GM12878 (cell line): ENCODE results near the gene RPP40. TPM values are rescaled to one million over a fixed set of nuclear protein-coding genes. Genes with fewer than 3 reads are reported as not detected.

Experiments
- ATAC-seq: fragments of 200-7000 bp; cut with Tn5 transposase; 3 replicates; pipeline ENCODE4 v1.9.1; 2020; ENCODE audit warnings: mild to moderate bottlenecking, moderate library complexity
- BruUV-seq: library from RNA; stranded (reverse); fragments of 400-500 nt; replicated peaks from 2 replicates; lab custom pipeline; 2021; lab: Mats Ljungman, UMichigan
- CTCF ChIA-PET: fragments of 300-600 bp; sonication (Branson Sonifier 250); formaldehyde crosslinking; extraction: SDS; loops from one replicate; lab custom pipeline; 2021; ENCODE audit warnings: inconsistent platforms; lab: Yijun Ruan, JAX
- POLR2A ChIA-PET: fragments of 350-600 bp; formaldehyde crosslinking; extraction: SDS; loops from one replicate; lab custom pipeline; 2021; ENCODE audit warnings: inconsistent platforms; lab: Charles Lee
- RAD21 ChIA-PET: fragments of 300-600 bp; sonication (Branson Sonifier 250); formaldehyde crosslinking; loops from one replicate; lab custom pipeline; 2023; ENCODE audit warnings: antibody characterized with exemption; ENCODE audit not compliant: unreplicated experiment; lab: Charles Lee
- SMC1A ChIA-PET: fragments of 300-600 bp; sonication (Branson Sonifier 250); formaldehyde crosslinking; loops from one replicate; lab custom pipeline; 2023; ENCODE audit not compliant: unreplicated experiment, uncharacterized antibody; lab: Charles Lee
- DNase-seq: peaks from one replicate; pipeline ENCODE4 v3.0.0-alpha.2; 2011; ENCODE audit warnings: low read depth, low spot score
- FAIRE-seq: peaks from 3 replicates; lab custom pipeline; 2011; peaks lifted over from hg19 to GRCh38; lab: Jason Lieb, UNC
- H2AFZ ChIP-seq: 2 replicates; pipeline ENCODE4 v1.6.0; 2011; ENCODE audit warnings: low read depth, low read length, control low read depth; ENCODE audit not compliant: control insufficient read depth
- H3K27ac ChIP-seq: 2 replicates; pipeline ENCODE4 v1.5.1; 2011; ENCODE audit warnings: control low read depth; ENCODE audit not compliant: control insufficient read depth, insufficient read depth
- H3K27me3 ChIP-seq, 2 experiments: replicated peaks in 1 of 2; 2 replicates each; pipeline versions ENCODE4 v1.6.0 to v1.6.1; 2011; ENCODE audit warnings: low read length in 1 of 2; ENCODE audit not compliant: control insufficient read depth in 2 of 2, insufficient read depth in 2 of 2
- H3K36me3 ChIP-seq, 2 experiments: 2 replicates each; pipeline ENCODE4 v1.5.1; 2011; ENCODE audit warnings: low read length in 1 of 2; ENCODE audit not compliant: control insufficient read depth in 2 of 2, insufficient read depth in 2 of 2
- H3K4me1 ChIP-seq: 2 replicates; pipeline ENCODE4 v1.6.1; 2011; ENCODE audit warnings: mild to moderate bottlenecking, low read length, moderate library complexity, mixed read lengths; ENCODE audit not compliant: control insufficient read depth, insufficient read depth
- H3K4me2 ChIP-seq: 2 replicates; pipeline ENCODE4 v1.6.0; 2011; ENCODE audit warnings: control low read depth; ENCODE audit not compliant: control insufficient read depth, insufficient read depth
- H3K4me3 ChIP-seq: fragments of 200-600 bp; sonication (generic); 2 replicates; pipeline ENCODE4 v1.5.1; 2016
- H3K79me2 ChIP-seq: 2 replicates; pipeline ENCODE4 v1.6.0; 2011; ENCODE audit warnings: low read length; ENCODE audit not compliant: control insufficient read depth, insufficient read depth
- H3K9ac ChIP-seq: 2 replicates; pipeline ENCODE4 v1.8.0; 2011; ENCODE audit warnings: low read length, control low read depth, mixed read lengths; ENCODE audit not compliant: control insufficient read depth, insufficient read depth
- H3K9me3 ChIP-seq: replicated peaks from 3 replicates; pipeline ENCODE4 v1.5.1; 2011; ENCODE audit warnings: mild to moderate bottlenecking, low read length; ENCODE audit not compliant: control insufficient read depth, insufficient read depth
- H4K20me1 ChIP-seq: 2 replicates; pipeline ENCODE4 v1.6.0; 2011; ENCODE audit not compliant: control insufficient read depth, insufficient read depth
- BACH1 ChIP-seq: fragments of 450-650 bp; IDR thresholded peaks from 2 replicates; pipeline ENCODE4 v1.6.1; 2017; ENCODE audit warnings: mild to moderate bottlenecking, borderline replicate concordance
- BMI1 ChIP-seq: fragments of 450-650 bp; IDR thresholded peaks from 2 replicates; pipeline ENCODE4 v1.6.1; 2016; ENCODE audit warnings: mild to moderate bottlenecking, moderate library complexity, borderline replicate concordance
- IKZF1 ChIP-seq: fragments of 450-650 bp; conservative IDR thresholded peaks from 2 replicates; pipeline ENCODE4 v1.6.1; 2017; ENCODE audit warnings: antibody characterized with exemption, mild to moderate bottlenecking
- LARP7 ChIP-seq: fragments of 450-650 bp; IDR thresholded peaks from 2 replicates; pipeline ENCODE4 v1.6.1; 2017; ENCODE audit warnings: mild to moderate bottlenecking
- NBN ChIP-seq: fragments of 450-650 bp; IDR thresholded peaks from 2 replicates; pipeline ENCODE4 v1.6.1; 2016
- NFXL1 ChIP-seq: fragments of 450-650 bp; IDR thresholded peaks from 2 replicates; pipeline ENCODE4 v1.6.1; 2017; ENCODE audit warnings: antibody characterized with exemption, mild to moderate bottlenecking, borderline replicate concordance
- ZNF24 ChIP-seq: fragments of 450-650 bp; IDR thresholded peaks from 2 replicates; pipeline ENCODE4 v1.6.1; 2017; ENCODE audit warnings: antibody characterized with exemption, mild to moderate bottlenecking
- ZSCAN29 ChIP-seq: fragments of 450-650 bp; IDR thresholded peaks from 2 replicates; pipeline ENCODE4 v1.6.1; 2017; ENCODE audit warnings: mild to moderate bottlenecking, moderate library complexity
- WGBS: methylation state at CpG from one replicate; pipeline ENCODE4 v1.1.6; 2016; ENCODE audit warnings: low lambda C conversion rate; ENCODE audit not compliant: insufficient replicate concordance, insufficient coverage; ENCODE audit errors: missing lambda C conversion rate; 5-methylcytosine and 5-hydroxymethylcytosine counted together
- in situ Hi-C: fragments of 300-500 bp; cut with MboI; formaldehyde crosslinking; loops from 9 replicates; pipeline ENCODE4 v1.14.3; 2018; ENCODE audit warnings: mixed read lengths
- intact Hi-C: fragments of 100-400 bp; cut with micrococcal nuclease; formaldehyde crosslinking; loops from one replicate; pipeline ENCODE4 v1.14.2; 2022; ENCODE audit not compliant: unreplicated experiment
- polyA plus RNA-seq, 11 experiments: library from polyadenylated mRNA; depleted of rRNA in 4 of 11; unstranded in 6 of 11; stranded (reverse) in 5 of 11; fragments of >200 nt; fragmentation: Nextera tagmentation in 4 of 11; fragmentation: Illumina TruSeq in 1 of 11; extraction: Ambion mirVana in 4 of 11; extraction: Trizol in 1 of 11; gene quantifications; 1 replicate in 1 of 11; 2 replicates in 10 of 11; pipeline versions ENCODE4 v1.2.1 to v1.2.3, GENCODE V29; 2011 to 2016; ENCODE audit warnings: inconsistent platforms in 2 of 11, missing spikeins in 2 of 11, low read depth in 1 of 11
- total RNA-seq, 4 experiments: library from RNA; depleted of rRNA in 3 of 4; stranded (reverse); fragments of >200 nt in 3 of 4; fragmentation: Illumina TruSeq in 1 of 4; extraction: Trizol in 1 of 4; gene quantifications; 2 replicates each; pipeline versions ENCODE4 v1.2.1 to v1.2.3, GENCODE V29; 2013 to 2021

Gene RPP40
- total and polyA plus RNA-seq, 10 of the 15 experiments (the other 5 are each of a cell fraction or from before 2014, with no cell fraction given): 5.6 to 46.3 (median 21.7) TPM

DNA sequence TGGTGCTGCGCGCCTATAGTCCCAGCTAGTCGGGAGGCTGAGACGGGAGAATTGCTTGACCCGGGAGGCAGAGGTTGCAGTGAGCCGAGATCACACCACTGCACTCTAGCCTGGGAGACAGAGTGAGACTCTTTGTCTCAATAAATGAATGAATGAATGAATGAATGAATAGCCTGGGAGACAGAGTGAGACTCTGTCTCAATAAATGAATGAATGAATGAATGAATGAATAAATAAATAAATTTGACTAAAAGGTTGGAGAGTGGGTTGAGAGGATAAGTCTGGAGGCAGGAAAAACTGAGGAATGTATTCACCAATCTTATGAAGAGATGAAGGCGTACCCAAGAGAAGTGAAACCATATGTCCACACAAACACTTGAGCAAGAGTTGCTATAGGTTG, 24.5 kb upstream of the RPP40 start:
- Histone ChIP-seq H3K4me1 (peaks cover 3% of the 10 kb centered on the region; the same call in 1 of the 2 replicates), H2AFZ (no peak overlapping the region), H3K4me3 (no peak overlapping the region), H3K79me2 (no peaks in the 10 kb centered on the region), H3K27ac (no peak overlapping the region), H3K27me3 (no peaks in the 10 kb centered on the region), H3K4me2 (no peak overlapping the region), H3K9me3 (no peaks in the 10 kb centered on the region; the same call in 2 of the 3 replicates), H4K20me1 (no peaks in the 10 kb centered on the region), H3K36me3 (no peaks in the 10 kb centered on the region), H3K9ac (no peak overlapping the region)
- WGBS: 96% methylated on average over 7 of the region's 7 CpGs
- DNase-seq: no peak
- RAD21 ChIA-PET: no interaction called here
- intact Hi-C loops: no loop called here
- ATAC-seq: no peak
- SMC1A ChIA-PET: no interaction called here
- POLR2A ChIA-PET: no interaction called here
- TF ChIP-seq ZNF24 (peak; percentile 63; the same call in 1 of the 2 replicates), NFXL1 (no peak), NBN (no peak), BACH1 (no peak)
- CTCF ChIA-PET: no interaction called here
- in situ Hi-C loops: no loop called here
- FAIRE-seq: no peak
- no TSS peak for BruUV-seq

DNA sequence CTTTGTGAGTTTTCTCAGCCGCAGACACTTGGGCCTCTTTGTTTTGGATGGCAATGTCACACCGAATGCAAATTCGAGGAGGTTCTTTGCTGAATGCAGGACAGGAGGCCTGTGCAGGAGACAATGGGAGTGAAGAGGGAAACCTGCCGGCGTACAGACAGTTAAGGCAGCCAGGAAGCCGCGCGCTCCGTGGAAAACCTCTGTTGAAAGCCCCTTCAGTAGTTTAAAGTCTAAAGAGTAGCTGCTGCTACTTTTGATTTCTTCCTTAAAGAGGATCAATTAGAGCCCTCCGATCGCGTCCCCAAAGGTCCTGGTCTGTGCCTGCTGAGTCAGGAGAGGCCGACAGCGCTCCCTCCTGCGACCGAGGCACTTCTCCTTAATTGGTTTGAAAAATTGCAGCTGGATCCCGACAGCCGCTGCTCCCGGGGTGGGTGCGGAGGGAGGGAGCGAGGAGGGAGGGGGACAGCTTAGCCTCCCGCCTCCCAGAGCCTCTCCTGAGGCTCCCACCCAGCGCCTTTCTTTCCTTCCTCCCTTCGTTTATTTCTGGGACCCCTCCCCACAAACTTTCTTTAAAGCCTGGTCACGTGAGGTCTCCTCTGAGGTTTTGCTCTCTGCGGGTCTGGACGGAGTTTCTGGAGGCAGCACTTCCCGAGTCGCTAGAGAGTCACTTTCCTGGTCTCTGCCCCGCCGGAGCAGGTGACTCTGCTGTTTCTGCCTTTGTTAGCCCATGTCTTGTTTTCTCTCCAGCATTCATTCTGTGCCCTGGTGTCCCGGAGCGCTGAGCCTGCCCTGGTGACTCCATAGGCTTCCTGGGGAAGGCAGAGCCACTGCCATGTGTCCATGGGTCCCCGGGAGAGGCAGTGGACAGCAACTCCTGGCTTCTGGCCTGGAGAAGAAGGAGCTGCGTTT, 22.3 kb upstream of the RPP40 start:
- Histone ChIP-seq H3K4me2 (no peak overlapping the region), H3K4me3 (no peak overlapping the region; the same call in 1 of the 2 replicates), H3K9me3 (no peaks in the 10 kb centered on the region; the same call in 2 of the 3 replicates), H3K27ac (no peak overlapping the region), H2AFZ (no peak overlapping the region), H4K20me1 (no peaks in the 10 kb centered on the region), H3K4me1 (peaks cover 3% of the 10 kb centered on the region; the same call in 1 of the 2 replicates), H3K27me3 (no peaks in the 10 kb centered on the region), H3K9ac (no peak overlapping the region), H3K79me2 (no peaks in the 10 kb centered on the region)
- ChIA-PET SMC1A (interaction anchor here (0.6 to 1.6 kb wide), 2 partner anchors 10 to 324 kb away, joined by 3 read pairs; no protein-coding TSS in a partner anchor), POLR2A (no interaction called here), RAD21 (no interaction called here), CTCF (no interaction called here)
- FAIRE-seq: no peak
- 45% methylated on average over 34 of the region's 35 CpGs for WGBS
- TF ChIP-seq ZSCAN29 (no peak), IKZF1 (no peak), LARP7 (no peak), BMI1 (no peak)
- TF ChIP-seq, all 136 proteins: peak for 0
- intact Hi-C loops: no loop called here
- no peak for DNase-seq
- in situ Hi-C loops: no loop called here
- BruUV-seq: no TSS peak
- no peaks in the 10 kb centered on the region for H3K36me3 ChIP-seq
- no peak for ATAC-seq
